ENCODE results near the gene MIAT.

Gene MIAT

GRCh38 chr22:26620197-26620596 lies 37.2 kb upstream of the MIAT start:
- H3K27me3 Mint-ChIP-seq: no peaks in the 10 kb centered on the region
- H3K27ac Mint-ChIP-seq: no peak overlapping the region
- H3K9me3 Mint-ChIP-seq: peaks cover 5% of the 10 kb centered on the region
- no peaks in the 10 kb centered on the region for H3K4me1 Mint-ChIP-seq
- H3K4me3 Mint-ChIP-seq: no peak overlapping the region
- H3K36me3 Mint-ChIP-seq: no peaks in the 10 kb centered on the region

- Mint-ChIP-seq H3K27me3 (no peaks in the 10 kb centered on the region), H3K36me3 (no peaks in the 10 kb centered on the region), H3K27ac (no peak within 1 kb of the TSS), H3K4me1 (no peaks in the 10 kb centered on the region), H3K9me3 (peaks cover 5% of the 10 kb centered on the region), H3K4me3 (no peak within 1 kb of the TSS)
Observed at GRCh38 chr22:26621663-26622062, 35.7 kb upstream of the MIAT start, which contains the start of gene CRYBA4. Gene CRYBA4 (plus strand): TSS chr22:26621963. CDS start chr22:26622597, 634 bp downstream.

GRCh38 chr22:26623984-26624383 lies 33.4 kb upstream of the MIAT start:
- Mint-ChIP-seq H3K4me1 (peaks cover 9% of the 10 kb centered on the region), H3K9me3 (peaks cover 5% of the 10 kb centered on the region), H3K36me3 (no peaks in the 10 kb centered on the region), H3K27ac (no peak overlapping the region), H3K27me3 (no peaks in the 10 kb centered on the region), H3K4me3 (no peak overlapping the region)

GRCh38 chr22:26624803-26625202 lies 32.6 kb upstream of the MIAT start:
- H3K27me3 Mint-ChIP-seq: no peaks in the 10 kb centered on the region
- no peak overlapping the region for H3K4me3 Mint-ChIP-seq
- no peaks in the 10 kb centered on the region for H3K36me3 Mint-ChIP-seq
- peaks cover 5% of the 10 kb centered on the region for H3K9me3 Mint-ChIP-seq
- no peak overlapping the region for H3K27ac Mint-ChIP-seq
- H3K4me1 Mint-ChIP-seq: peaks cover 9% of the 10 kb centered on the region

- H3K36me3 Mint-ChIP-seq: no peaks in the 10 kb centered on the region
- no peaks in the 10 kb centered on the region for H3K27me3 Mint-ChIP-seq
- H3K4me3 Mint-ChIP-seq: no peak overlapping the region
- no peak overlapping the region for H3K27ac Mint-ChIP-seq
- H3K9me3 Mint-ChIP-seq: no peaks in the 10 kb centered on the region
- H3K4me1 Mint-ChIP-seq: peaks cover 9% of the 10 kb centered on the region
Observed at GRCh38 chr22:26629988-26630761, 27.2 kb upstream of the MIAT start.

- no peaks in the 10 kb centered on the region for H3K36me3 Mint-ChIP-seq
- no peaks in the 10 kb centered on the region for H3K9me3 Mint-ChIP-seq
- peaks cover 9% of the 10 kb centered on the region for H3K4me1 Mint-ChIP-seq
- H3K4me3 Mint-ChIP-seq: no peak overlapping the region
- no peak overlapping the region for H3K27ac Mint-ChIP-seq
- H3K27me3 Mint-ChIP-seq: no peaks in the 10 kb centered on the region
Observed at GRCh38 chr22:26631282-26631681, 26.1 kb upstream of the MIAT start.

- no peak overlapping the region for H3K27ac Mint-ChIP-seq
- H3K27me3 Mint-ChIP-seq: no peaks in the 10 kb centered on the region
- H3K4me3 Mint-ChIP-seq: no peak overlapping the region
- H3K4me1 Mint-ChIP-seq: peaks cover under 1% of the 10 kb centered on the region
- H3K9me3 Mint-ChIP-seq: no peaks in the 10 kb centered on the region
- no peaks in the 10 kb centered on the region for H3K36me3 Mint-ChIP-seq
Observed at GRCh38 chr22:26632422-26633155, 24.8 kb upstream of the MIAT start.

GRCh38 chr22:26634189-26634588 lies 23.2 kb upstream of the MIAT start:
- Mint-ChIP-seq H3K27ac (no peak overlapping the region), H3K36me3 (no peaks in the 10 kb centered on the region), H3K9me3 (no peaks in the 10 kb centered on the region), H3K27me3 (no peaks in the 10 kb centered on the region), H3K4me3 (no peak overlapping the region), H3K4me1 (no peaks in the 10 kb centered on the region)

- H3K36me3 Mint-ChIP-seq: no peaks in the 10 kb centered on the region
- H3K27me3 Mint-ChIP-seq: no peaks in the 10 kb centered on the region
- no peak overlapping the region for H3K27ac Mint-ChIP-seq
- H3K4me1 Mint-ChIP-seq: no peaks in the 10 kb centered on the region
- no peaks in the 10 kb centered on the region for H3K9me3 Mint-ChIP-seq
- H3K4me3 Mint-ChIP-seq: no peak overlapping the region
Observed at GRCh38 chr22:26635117-26635516, 22.3 kb upstream of the MIAT start.

- Mint-ChIP-seq H3K4me3 (no peak overlapping the region), H3K27ac (no peak overlapping the region), H3K9me3 (no peaks in the 10 kb centered on the region), H3K4me1 (peaks cover 5% of the 10 kb centered on the region), H3K36me3 (no peaks in the 10 kb centered on the region), H3K27me3 (no peaks in the 10 kb centered on the region)
Observed at GRCh38 chr22:26636296-26636695, 21.1 kb upstream of the MIAT start.

- H3K27ac Mint-ChIP-seq: peak overlapping the region; percentile 84
- no peaks in the 10 kb centered on the region for H3K27me3 Mint-ChIP-seq
- peaks cover 63% of the 10 kb centered on the region for H3K4me1 Mint-ChIP-seq
Observed at GRCh38 chr22:26642465-26643417, 14.6 kb upstream of the MIAT start.

GRCh38 chr22:26643418-26644100 lies 13.8 kb upstream of the MIAT start:
- Mint-ChIP-seq H3K4me1 (peaks cover 72% of the 10 kb centered on the region), H3K27ac (peak overlapping the region; percentile 75), H3K36me3 (no peaks in the 10 kb centered on the region), H3K4me3 (peak overlapping the region; percentile 59), H3K9me3 (no peaks in the 10 kb centered on the region), H3K27me3 (no peaks in the 10 kb centered on the region)

More at GRCh38 chr22:26642465-26643417, 14.6 kb upstream of the MIAT start:
- H3K4me3 Mint-ChIP-seq: peak overlapping the region; percentile 59
- H3K9me3 Mint-ChIP-seq: no peaks in the 10 kb centered on the region
- no peaks in the 10 kb centered on the region for H3K36me3 Mint-ChIP-seq

GRCh38 chr22:26646158-26646557 lies 11.2 kb upstream of the MIAT start:
- Mint-ChIP-seq H3K36me3 (no peaks in the 10 kb centered on the region), H3K4me1 (peaks cover 76% of the 10 kb centered on the region), H3K9me3 (no peaks in the 10 kb centered on the region), H3K27ac (no peak overlapping the region), H3K27me3 (no peaks in the 10 kb centered on the region), H3K4me3 (no peak overlapping the region)

- H3K27me3 Mint-ChIP-seq: no peaks in the 10 kb centered on the region
- no peaks in the 10 kb centered on the region for H3K36me3 Mint-ChIP-seq
- peaks cover 57% of the 10 kb centered on the region for H3K4me1 Mint-ChIP-seq
- H3K9me3 Mint-ChIP-seq: no peaks in the 10 kb centered on the region
- no peak overlapping the region for H3K27ac Mint-ChIP-seq
- H3K4me3 Mint-ChIP-seq: peak overlapping the region; percentile 23
Observed at GRCh38 chr22:26648011-26648497, 9.3 kb upstream of the MIAT start.

All from activated naive CD4-positive, alpha-beta T cell treated with anti-CD3 and anti-CD28 coated beads, Interleukin-2, amount 50 U/mL, for 24 hours (primary cell).